ENCODE results near the gene ODF2.
"Not testable (repeated sequence)": the region's sequence is repeated elsewhere in the genome, so short reads cannot be mapped to it uniquely, and the experiment has no call there.

The ODF2 gene
- 76.5 to 80.3 reads per million in 2 experiments for total RNA-seq

- peak; percentile 99 for DNase-seq (ENCODE audit: low read depth)
These were observed at the start of gene ODF2 for GRCh38 chr9:128455849-128456612. Gene ODF2 (plus strand): TSS chr9:128456006. CDS start chr9:128456092, 86 bp downstream.

DNA sequence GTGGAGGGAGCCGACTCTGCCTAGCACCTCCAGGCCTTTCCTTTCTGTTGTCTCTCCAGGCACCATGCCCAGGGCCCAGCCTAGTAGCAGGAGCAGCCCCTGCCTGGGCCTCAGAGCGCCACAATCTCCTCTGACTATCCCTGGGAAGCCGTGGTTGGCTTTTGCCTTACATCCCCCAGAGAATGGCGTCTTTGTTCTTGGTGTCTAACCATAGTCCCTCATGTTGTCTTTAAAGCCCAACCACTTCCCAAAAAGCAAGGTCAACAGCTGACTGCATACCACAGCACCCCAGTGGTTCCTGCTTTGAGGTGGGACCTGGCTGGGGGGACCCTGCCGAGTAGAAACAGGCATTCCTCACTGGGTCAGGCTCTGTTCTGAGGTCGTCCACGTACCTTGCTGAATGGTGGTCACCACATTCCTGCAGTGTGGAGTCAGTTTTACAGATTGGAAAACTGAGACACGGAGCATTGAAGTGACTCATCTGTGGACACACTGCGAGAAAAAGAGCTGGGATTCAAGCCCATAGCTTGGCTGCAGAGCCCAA lies 48.9 kb upstream of the ODF2 start:
- DNase-seq (ENCODE audit: low read depth) = no peak

DNA sequence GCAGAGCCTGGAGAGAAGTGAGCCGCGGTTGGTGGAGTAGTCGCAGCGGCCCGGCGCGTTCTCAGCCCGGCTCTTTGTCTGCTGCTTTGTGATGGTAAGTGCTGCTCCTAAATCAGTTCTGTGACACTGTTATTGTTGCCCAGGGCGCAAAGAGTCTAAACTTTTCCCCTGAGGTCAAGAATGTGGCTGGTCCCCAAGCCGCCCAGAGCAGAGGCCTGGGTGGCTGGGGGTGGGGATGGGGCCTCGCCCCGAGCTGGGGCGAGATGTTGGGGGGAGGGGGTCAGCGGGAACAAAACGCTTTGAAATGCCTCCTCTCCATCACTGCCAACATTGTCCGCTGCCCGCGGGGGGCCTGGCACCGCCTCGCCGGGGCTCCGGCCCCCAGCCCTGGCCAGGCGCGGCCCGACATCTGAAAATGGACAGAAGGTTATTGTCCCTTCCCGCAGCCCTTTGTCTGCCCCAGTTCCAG lies 46.8 kb upstream of the ODF2 start:
- DNase-seq (ENCODE audit: low read depth) = no peak

DNA sequence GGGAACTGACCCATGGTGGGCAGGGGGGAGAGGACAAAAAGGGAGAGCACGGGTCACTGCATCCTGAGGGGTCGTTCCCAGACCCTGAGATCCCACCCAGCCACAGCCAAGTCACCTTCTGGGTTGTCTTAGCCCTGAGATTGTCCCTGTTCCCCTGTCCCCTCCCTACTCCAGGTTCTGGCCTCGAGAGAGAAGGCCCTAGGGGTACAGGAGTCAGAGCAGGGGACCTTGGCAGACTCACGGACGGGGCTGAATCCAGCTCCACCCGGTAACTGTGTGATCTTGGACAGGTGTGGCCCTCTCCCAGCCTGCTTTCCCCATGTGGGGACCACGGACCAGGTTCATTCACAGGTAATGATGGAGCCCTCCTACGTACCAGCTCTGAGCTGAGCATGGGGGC lies 46.4 kb upstream of the ODF2 start:
- no peak for DNase-seq (ENCODE audit: low read depth)

DNA sequence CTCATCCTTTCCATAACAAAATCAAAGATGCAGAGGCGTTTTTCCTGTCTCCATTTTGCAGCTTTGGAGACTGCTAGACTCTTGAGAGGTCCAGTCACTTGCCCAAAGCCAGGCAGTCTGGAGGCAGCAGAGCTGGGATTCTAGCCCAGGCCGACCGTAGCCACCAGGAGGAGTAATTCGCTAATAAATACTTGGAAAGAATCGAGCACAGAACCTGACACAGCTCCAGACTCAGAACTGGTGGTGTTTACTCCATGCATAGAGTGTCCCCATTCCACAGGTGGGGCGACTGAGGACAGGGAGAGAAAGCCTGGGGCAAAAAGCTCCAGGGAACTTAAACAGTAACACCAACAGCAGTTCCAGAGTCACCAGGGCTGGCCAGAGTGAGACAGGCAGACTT lies 45.8 kb upstream of the ODF2 start:
- DNase-seq (ENCODE audit: low read depth) = no peak

- no peak for DNase-seq (ENCODE audit: low read depth)
These were observed 44.3 kb upstream of the ODF2 start for GRCh38 chr9:128411364-128412119.

DNA sequence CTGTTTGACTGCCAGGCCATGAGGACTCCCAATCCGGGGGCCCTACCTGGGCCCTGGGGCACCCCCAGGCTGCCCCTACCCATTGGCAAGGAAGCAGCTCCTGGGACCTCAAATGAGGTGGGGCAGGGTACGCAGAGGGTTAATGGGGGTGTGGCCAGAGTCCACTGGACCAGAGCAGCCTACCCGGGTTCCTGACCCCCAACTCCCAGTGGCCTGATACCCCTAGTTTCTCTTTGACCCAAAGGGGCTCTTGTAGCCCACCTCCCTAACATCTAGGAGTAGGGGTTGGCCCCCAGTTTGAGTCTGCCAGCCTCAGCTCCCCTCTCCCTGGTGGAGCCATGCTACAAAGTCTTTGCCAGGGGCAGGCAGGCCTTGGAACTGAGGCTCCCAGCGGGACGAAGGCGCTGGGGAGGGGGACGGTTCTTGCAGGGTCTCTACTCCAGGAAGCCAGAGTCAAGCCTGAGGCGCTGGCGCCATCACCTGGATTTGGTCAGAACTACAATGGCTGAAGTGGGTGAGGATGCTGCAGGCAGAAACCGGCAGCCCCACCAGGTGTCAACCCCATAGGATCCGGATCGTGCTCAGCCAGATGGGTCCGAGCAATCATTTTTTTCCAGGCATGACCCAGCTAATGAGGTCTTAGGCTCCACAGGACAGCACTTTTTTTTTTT lies 43.6 kb upstream of the ODF2 start:
- peak; percentile 12 for DNase-seq (ENCODE audit: low read depth)

DNA sequence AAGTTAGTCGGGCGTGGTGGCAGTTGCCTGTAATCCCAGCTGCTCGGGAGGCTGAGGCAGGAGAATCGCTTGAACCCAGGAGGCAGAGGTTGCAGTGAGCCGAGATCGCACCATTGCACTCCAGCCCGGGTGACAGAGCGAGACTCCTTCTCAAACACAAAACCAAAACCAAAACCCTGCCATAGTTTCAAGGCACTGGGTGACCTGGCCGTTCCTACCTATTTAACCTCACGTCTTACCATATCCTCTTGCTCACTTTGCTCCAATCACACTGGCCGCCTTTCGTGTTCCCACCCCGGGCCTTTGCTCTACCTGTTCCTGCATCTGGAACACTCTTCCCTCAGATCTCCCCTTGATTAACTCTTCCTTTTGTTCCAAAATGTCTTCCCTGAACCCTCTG lies 42.1 kb upstream of the ODF2 start:
- not testable (repeated sequence) for DNase-seq (ENCODE audit: low read depth)

DNA sequence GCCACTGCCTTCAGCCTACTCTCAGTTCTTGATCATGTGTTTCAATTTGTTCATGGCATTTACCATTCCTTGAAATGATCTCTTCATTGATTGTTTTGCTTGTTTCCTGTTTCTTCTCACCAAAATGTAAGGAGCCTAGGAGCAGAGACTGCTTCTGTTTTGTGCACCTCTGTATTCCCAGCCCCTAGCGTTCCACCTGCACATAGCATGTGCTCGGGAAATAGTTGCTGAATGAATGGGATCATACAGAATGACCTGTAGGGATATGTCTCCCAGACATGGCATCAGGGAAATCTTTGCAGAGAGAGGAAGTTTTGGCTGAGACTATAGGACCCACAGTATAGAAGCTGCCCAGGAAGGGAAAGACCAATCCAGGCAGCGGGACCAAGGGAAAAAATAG lies 41.3 kb upstream of the ODF2 start:
- no peak for DNase-seq (ENCODE audit: low read depth)

GRCh38 chr9:128415281-128415680 lies 40.5 kb upstream of the ODF2 start:
- no peak for DNase-seq (ENCODE audit: low read depth)

DNA sequence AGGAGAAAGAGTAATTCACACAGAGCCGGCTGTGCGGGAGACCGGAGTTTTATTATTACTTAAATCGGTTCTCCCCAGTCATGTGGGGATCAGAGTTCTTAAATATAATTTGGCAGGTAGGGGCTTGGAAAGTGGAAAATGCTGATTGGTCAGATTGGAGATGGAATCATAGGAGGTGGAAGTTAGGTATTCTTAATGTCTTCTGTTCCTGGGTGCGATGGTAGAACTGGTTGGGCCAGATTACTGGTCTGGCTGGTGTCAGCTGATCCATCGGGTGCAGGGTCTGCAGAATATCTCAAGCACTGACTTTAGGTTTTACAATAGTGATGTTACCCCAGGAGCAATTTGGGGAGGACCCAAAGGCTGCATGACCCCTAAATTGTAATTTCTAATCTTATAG lies 39.8 kb upstream of the ODF2 start:
- DNase-seq (ENCODE audit: low read depth) = no peak

DNA sequence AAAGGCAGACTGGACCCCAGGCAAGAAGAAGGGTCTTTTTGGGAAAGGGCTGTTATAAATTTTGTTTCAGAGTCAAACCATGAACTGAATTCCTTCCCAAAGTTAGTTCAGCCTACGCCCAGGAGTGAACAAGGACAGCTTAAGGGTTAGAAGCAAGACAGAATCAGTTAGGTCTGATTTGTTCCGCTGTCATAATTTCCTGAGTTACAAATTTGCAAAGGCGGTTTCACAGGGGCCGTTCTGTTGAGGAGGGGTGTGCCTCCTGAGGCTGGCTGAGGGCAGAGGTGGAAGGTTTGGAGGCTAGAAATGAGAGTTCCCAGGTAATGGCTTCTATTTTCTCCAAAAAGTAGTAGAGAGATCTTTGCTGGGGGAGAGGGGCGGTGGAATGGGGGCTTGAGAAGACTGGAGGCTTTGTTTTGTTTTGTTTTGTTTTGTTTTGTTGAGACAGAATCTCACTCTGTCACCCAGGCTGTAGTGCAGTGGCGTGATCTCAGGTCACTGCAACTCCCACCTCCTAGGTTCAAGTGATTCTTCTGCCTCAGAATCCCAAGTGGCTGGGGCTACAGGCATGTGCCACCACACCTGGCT lies 39.3 kb upstream of the ODF2 start:
- no peak for DNase-seq (ENCODE audit: low read depth)

GRCh38 chr9:128419061-128419925 lies 36.5 kb upstream of the ODF2 start:
- DNase-seq (ENCODE audit: low read depth) = no peak

GRCh38 chr9:128420060-128420650 lies 35.7 kb upstream of the ODF2 start:
- DNase-seq (ENCODE audit: low read depth) = peak; percentile 28

DNA sequence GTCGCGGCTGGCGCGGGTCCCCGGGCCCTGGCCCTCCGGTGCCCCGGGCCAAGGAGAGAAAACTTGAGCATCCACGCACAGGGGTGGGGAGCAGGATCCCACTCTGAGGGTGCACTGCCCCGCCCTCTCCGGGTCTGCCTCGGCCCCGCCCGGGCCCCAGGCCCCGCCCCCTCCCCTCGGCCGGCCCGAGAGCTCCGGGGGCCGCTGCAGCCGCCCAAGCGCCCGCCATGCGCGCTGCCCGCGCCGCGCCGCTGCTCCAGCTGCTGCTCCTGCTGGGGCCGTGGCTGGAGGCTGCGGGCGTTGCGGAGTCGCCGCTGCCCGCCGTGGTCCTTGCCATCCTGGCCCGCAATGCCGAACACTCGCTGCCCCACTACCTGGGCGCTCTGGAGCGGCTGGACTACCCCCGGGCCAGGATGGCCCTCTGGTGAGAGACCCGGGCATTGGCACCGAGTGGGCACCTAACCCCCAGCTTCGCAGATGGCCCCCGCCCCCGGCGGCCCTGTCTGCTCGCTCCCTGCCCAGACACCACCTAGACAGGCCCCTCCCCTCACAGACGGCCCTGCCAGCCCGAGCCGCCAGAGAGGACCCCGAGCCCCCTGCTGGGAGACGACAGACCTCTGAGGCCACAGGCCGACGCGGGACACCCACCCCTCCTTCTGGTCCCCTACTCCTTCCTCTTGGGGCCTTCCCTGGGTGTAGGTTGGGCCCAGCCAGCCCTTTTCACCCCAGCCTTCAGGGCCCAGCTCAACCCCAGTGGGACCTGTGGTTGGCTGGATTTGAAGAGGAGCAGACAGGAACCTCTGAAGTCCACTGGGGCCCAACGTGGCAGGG lies 34.9 kb upstream of the ODF2 start, which contains the start of gene CERCAM:
Gene CERCAM, plus strand, starts transcription at position 207 of the 831 bp plus-strand sequence. Its CDS starts 21 bp downstream, at position 228.
- peak; percentile 8 for DNase-seq (ENCODE audit: low read depth)

- no peak for DNase-seq (ENCODE audit: low read depth)
These were observed 34.3 kb upstream of the ODF2 start for GRCh38 chr9:128421482-128421996.

- not testable (repeated sequence) for DNase-seq (ENCODE audit: low read depth)
These were observed 33.6 kb upstream of the ODF2 start for GRCh38 chr9:128422022-128422782.

- DNase-seq (ENCODE audit: low read depth) = no peak
These were observed 33.0 kb upstream of the ODF2 start for GRCh38 chr9:128422783-128423150.

Measured in T follicular helper cell (primary cell).